HEK293T (cell line): ENCODE measurements around the gene DACH1.

Source experiments
- FOXA1 ChIP-seq: fragments of 450-650 bp; IDR thresholded peaks from 2 replicates; pipeline ENCODE4 v1.6.1; 2016; ENCODE audit warnings: mild to moderate bottlenecking
- FOXM1 ChIP-seq: fragments of 450-650 bp; IDR thresholded peaks from 2 replicates; pipeline ENCODE4 v1.6.1; 2017; ENCODE audit warnings: mild to moderate bottlenecking, borderline replicate concordance
- HDGF ChIP-seq: fragments of 450-650 bp; IDR thresholded peaks from 2 replicates; pipeline ENCODE4 v1.6.1; 2017; ENCODE audit warnings: antibody characterized with exemption, borderline replicate concordance
- LEF1 ChIP-seq: fragments of 450-650 bp; IDR thresholded peaks from 2 replicates; pipeline ENCODE4 v1.6.1; 2017; ENCODE audit warnings: mild to moderate bottlenecking, borderline replicate concordance
- SP1 ChIP-seq: fragments of 450-650 bp; IDR thresholded peaks from 2 replicates; pipeline ENCODE4 v1.6.1; 2017
- TARDBP ChIP-seq: fragments of 450-650 bp; IDR thresholded peaks from 2 replicates; pipeline ENCODE4 v1.6.1; 2016
- TF ChIP-seq, protein P1 (sequence below): fragments of 450-650 bp; IDR thresholded peaks from 2 replicates; pipeline ENCODE4 v1.6.1; 2016

GRCh38 chr13:71524245-71524612 is 342.8 kb downstream of the DACH1 start:
- TF ChIP-seq LEF1, result no peak
- no peak for TF ChIP-seq TARDBP
- TF ChIP-seq SP1, result no peak
- no peak for TF ChIP-seq FOXM1
- TF ChIP-seq, protein P1, sequence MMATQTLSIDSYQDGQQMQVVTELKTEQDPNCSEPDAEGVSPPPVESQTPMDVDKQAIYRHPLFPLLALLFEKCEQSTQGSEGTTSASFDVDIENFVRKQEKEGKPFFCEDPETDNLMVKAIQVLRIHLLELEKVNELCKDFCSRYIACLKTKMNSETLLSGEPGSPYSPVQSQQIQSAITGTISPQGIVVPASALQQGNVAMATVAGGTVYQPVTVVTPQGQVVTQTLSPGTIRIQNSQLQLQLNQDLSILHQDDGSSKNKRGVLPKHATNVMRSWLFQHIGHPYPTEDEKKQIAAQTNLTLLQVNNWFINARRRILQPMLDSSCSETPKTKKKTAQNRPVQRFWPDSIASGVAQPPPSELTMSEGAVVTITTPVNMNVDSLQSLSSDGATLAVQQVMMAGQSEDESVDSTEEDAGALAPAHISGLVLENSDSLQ, result no peak
- no peak for TF ChIP-seq HDGF
- TF ChIP-seq FOXA1, result no peak
